ENCODE results near the gene ATXN1. TPM values are rescaled to one million over a fixed set of nuclear protein-coding genes. Genes with fewer than 3 reads are reported as not detected.

Gene ATXN1
- total RNA-seq, 1 experiment from 2014 or later = 5.6 TPM

GRCh38 chr6:16759181-16759645 is 2.0 kb downstream of the ATXN1 start:
- Histone ChIP-seq H3K27me3 (ENCODE audit: insufficient read depth, low read length) (no peaks in the 10 kb centered on the region; the same call in 1 of the 2 replicates), H2BK5ac (ENCODE audit: insufficient read length, low read length) (no peak overlapping the region), H3K56ac (ENCODE audit: insufficient read length, low read depth, low read length) (no peak overlapping the region), H3K79me1 (ENCODE audit: insufficient read depth, low read depth, low read length, poor library complexity, severe bottlenecking) (no peaks in the 10 kb centered on the region), H3K14ac (ENCODE audit: insufficient read depth, low read length) (no peak overlapping the region), H2BK15ac (ENCODE audit: low read depth, low read length) (no peak overlapping the region), H3K4ac (ENCODE audit: low read depth, low read length) (no peak overlapping the region), H3K9ac (ENCODE audit: extremely low read depth, insufficient read length, low read length) (no peak overlapping the region), H2BK12ac (ENCODE audit: insufficient read length, low read depth, low read length) (no peak overlapping the region), H3K27ac (ENCODE audit: insufficient read length, low read depth, low read length) (no peak overlapping the region), H2BK120ac (ENCODE audit: low read depth, low read length, poor library complexity, severe bottlenecking) (no peak overlapping the region), H2AK5ac (ENCODE audit: insufficient read length, low read length) (no peak overlapping the region), H3K23me2 (ENCODE audit: insufficient read length, low read depth, low read length, poor library complexity, severe bottlenecking) (peaks cover 21% of the 10 kb centered on the region), H3K4me1 (ENCODE audit: insufficient read depth, low read length) (peaks cover 5% of the 10 kb centered on the region; the same call in 1 of the 2 replicates), H3T11ph (ENCODE audit: low read length) (no peak overlapping the region), H4K8ac (replicated peaks; ENCODE audit: insufficient read length, low read depth, low read length) (no peak overlapping the region), H3K79me2 (ENCODE audit: insufficient read depth, low read length) (no peaks in the 10 kb centered on the region), H4K20me1 (ENCODE audit: control insufficient read depth, insufficient read depth, insufficient read length) (peaks cover 3% of the 10 kb centered on the region), H4K5ac (ENCODE audit: insufficient read length, low read depth, low read length) (no peak overlapping the region), H2BK20ac (ENCODE audit: low read depth, low read length, poor library complexity, severe bottlenecking) (no peak overlapping the region), H3K4me2 (ENCODE audit: insufficient read depth, insufficient read length, low read length) (peak overlapping the region; percentile 83), H3K9me3 (ENCODE audit: control insufficient read depth, low read depth, low read length) (no peaks in the 10 kb centered on the region), H3K18ac (ENCODE audit: insufficient read length, low read depth, low read length) (no peak overlapping the region), H2AFZ (ENCODE audit: low read length) (no peak overlapping the region), H3K23ac (ENCODE audit: insufficient read length, low read depth, low read length) (no peak overlapping the region), H4K91ac (ENCODE audit: insufficient read length, low read depth, low read length) (no peak overlapping the region)
- H3K27ac Mint-ChIP-seq = no peak overlapping the region; a peak in 1 of 7 replicates
- H3K4me1 Mint-ChIP-seq = peaks cover 24 to 31% of the 10 kb centered on the region in 2 experiments
- DNase-seq = no peak
- H3K36me3 Mint-ChIP-seq (ENCODE audit: insufficient read depth in 1 of 3, low read depth in 3 of 3) = no peaks in the 10 kb centered on the region
- no CpG with 5 or more reads among the region's 8 CpGs for WGBS (ENCODE audit: extremely low coverage, insufficient read length, low lambda C conversion rate)
- H3K4me3 Mint-ChIP-seq = peak overlapping the region; percentile 83 to 93
- H3K9me3 Mint-ChIP-seq = no peaks in the 10 kb centered on the region; a peak in 1 of 5 replicates
- no peak for TF ChIP-seq CTCF (conservative IDR thresholded peaks at IDR 0.05)
- H3K27me3 Mint-ChIP-seq (ENCODE audit: low read depth) = peaks cover 23% of the 10 kb centered on the region
